Suppressor macrophage (primary cell): Measurements from ENCODE around the gene ERO1A.

Source experiments
- DNase-seq, 4 experiments: peaks; one replicate each; pipeline ENCODE4 v3.0.0-alpha.2; 2020 to 2022

Gene ERO1A

GRCh38 chr14:52694761-52695480 is 437 bp downstream of the ERO1A start:
- peak; percentile 38 to 58 (median 54) for DNase-seq

DNA sequence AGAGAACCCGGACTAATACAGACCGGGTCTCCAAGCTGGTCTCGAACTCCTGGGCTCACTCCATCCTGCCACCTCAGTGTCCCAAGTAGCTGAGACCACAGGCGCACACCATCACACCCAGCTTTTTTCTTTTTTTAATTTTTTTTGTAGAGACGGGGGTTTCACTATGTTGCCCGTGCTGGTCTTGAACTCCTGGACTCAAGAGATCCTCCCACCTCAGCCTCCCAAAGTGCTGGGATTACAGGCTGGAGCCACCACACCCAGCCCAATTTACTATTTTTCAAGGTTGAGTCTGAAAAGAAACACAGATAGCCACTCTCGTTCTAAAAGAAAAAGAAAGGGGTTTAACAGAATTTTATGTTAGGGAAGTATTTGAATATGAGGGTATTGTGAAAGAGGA is 1.8 kb downstream of the ERO1A start:
- DNase-seq = no peak

DNA sequence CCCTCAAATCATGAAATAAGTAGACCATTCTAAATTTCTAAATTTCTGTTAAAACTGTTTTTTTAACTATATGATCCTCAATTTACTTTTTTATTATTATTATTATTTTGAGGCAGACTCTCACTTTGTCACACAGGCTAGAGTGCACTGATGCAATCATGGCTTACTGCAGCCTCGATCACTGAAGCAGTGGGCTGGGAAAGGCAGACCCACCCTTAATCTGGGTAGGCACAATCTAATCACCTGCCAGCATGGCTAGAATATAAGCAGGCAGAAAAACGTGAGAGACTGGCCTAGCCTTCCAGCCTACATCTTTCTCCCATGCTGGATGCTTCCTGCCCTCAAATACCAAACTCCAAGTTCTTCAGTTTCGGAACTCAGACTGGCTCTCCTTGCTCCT is 2.3 kb downstream of the ERO1A start:
- DNase-seq = no peak

DNA sequence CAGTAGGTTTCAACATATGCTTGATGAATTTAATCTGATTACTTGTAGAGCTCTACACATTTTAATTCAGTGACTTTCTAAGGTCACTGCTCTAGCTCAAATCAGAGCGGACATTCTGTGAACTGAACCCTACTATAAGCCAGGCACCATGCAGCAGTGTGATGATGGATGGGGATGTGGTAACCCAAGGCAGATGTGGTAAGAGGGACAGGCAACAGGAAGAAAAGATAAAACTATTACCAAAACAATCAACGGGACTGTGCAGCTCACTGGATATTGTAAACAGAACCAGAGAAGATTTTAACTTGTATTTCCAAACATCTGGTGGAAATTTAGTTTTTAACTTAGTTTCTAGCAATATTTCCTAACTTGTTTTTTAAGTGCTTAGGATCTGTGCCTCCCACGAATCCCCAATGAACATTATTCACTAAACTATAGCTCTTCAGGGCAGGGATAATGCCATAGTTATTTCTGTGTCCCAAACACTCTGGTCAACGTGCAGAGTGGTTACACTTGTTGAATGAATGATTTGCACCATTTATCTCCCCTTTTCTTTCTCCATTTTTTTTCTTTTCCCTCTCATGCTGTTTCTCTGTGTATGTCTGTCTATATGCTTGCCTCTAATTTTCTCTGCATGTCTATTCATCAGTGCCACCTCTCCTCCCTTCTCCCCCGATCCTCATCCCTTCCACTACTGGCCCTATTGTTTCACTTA is 3.0 kb downstream of the ERO1A start:
- peak; percentile 48 to 68 (median 60) for DNase-seq

DNA sequence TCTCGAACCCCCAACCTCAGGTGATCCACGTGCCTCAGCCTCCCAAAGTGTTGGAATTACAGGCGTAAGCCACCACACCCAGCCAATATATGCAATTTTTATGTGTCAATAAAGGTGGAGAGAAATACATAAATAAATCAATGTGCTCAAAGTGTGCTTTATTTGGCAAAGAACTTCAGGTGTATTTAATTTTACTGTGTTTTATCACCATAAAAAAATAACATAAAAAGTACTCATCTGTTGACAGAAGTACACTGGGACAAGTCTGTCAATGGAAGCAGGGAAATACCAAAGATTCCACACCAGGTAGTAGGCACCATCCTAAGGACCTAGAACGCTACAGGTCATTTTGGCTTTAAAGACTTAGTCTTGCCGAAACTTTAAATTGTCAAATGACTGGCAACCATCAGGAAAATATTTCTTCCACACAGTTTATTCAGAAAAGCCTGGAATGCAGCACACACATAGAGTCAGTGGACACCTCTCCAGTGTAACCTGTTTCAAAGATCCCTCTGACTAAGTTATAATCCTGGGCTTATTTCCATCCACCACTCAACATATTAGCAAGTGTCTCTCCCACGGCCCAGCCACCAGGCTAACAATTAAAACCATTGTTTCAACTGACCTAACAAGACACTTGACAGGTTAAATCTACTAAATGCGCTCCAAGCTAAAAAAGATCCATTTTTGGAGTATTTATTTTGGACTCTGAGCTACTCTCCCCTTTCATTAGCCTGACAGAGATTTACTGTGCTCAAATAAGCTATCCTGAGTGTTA is 4.2 kb downstream of the ERO1A start:
- no peak for DNase-seq

DNA sequence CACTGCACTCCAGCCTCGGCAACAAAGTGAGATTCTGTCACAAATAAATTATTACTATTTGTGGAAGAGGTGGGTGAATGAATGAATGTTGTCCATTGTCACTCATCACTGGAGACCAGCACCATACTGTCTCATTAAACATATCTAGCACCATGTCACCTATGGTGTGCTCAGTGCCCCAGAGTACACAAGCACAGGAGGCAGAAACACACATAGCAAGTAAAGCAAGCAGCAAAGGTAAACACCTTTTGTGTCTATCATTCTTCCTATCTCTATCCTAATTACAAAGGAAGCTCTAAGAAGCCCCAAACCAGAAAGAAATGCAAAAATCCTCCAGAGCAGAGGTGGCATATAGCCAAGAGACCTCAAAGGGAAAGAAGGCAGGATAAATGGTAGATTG is 9.2 kb downstream of the ERO1A start:
- no peak for DNase-seq

DNA sequence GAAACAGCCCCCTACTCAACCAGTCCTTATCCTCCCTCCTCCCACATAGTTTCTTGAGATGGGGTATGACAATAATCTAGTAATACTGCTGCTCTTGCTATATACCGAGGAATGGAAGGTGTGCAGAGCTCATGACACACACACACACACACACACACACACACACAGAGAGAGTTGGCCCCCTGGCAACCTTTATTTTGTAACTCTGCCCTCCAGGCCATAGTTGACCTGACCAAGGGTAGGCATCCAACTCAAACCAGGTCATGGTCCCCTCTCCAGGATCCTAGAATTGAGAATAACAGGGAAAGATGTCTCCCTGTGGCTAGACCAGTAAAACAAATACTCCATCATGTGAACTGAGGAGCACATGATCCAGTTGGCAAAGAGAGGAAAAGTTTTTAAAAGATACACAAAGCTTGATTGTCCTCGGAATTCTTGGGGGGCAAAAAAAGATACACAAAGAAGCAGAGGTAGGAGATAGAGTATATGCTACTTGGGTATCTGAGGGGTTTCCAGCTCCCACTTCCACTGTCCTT is 11.3 kb downstream of the ERO1A start:
- DNase-seq = no peak

- peak in 2 of 4 experiments; percentile 7 to 23 for DNase-seq
These were observed 16.8 kb downstream of the ERO1A start for GRCh38 chr14:52678591-52678990.

- DNase-seq = no peak
These were observed 31.5 kb downstream of the ERO1A start for GRCh38 chr14:52663850-52664249.

DNA sequence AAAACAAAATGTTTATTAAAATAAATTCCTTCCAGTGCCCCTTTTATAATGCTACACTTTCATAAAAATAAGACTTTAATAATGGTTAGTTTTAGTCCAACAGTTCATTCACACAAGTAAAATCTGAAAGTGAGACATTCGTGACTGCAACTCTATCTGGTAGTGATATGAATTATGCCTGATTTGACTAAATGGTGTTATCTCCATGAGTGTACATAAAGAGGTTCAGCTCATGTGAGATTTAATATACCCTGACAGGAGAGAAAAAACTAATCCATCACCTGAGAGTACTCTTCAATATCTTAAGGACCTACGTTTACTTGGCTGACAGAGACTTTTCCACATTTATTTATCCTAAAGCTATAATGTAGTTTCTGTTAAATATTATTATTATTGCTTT is 34.0 kb downstream of the ERO1A start:
- DNase-seq = no peak

DNA sequence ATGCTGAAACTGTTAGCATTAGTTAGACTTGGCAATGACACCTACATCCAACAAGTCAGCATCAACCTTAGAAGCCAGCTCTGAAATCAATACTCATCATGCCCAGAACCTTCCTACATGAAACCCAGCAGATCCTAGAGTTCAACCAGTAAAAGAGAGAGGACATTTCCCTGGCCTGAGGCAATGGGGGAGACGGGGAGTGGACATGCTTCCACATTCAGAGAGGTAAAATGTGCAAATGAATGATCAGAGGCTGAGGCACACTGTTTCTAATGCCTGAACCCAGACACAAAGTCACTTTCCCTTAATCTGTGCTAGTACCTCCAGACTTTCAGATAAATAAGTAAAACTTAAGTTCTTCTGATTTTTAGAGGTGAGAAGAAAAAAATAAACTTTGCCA is 34.5 kb downstream of the ERO1A start:
- DNase-seq = no peak

DNA sequence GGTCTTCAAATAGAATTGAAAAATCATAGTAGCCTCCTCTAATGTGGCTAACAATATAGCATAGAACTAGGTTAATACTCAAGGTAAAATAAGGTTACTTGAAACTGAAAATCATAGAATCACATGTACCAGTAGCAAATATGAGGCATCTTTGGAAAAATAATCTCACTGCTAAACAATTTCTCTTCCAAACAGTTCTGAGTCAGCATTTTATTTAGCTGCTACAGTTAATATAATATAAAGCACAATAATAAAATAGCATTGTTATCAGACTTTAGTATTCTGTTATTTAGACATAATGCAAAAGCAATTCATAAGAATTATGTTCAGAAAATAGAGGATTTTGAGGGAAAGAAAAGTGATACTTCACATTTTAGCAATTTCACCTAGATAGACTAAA is 35.0 kb downstream of the ERO1A start:
- no peak for DNase-seq

DNA sequence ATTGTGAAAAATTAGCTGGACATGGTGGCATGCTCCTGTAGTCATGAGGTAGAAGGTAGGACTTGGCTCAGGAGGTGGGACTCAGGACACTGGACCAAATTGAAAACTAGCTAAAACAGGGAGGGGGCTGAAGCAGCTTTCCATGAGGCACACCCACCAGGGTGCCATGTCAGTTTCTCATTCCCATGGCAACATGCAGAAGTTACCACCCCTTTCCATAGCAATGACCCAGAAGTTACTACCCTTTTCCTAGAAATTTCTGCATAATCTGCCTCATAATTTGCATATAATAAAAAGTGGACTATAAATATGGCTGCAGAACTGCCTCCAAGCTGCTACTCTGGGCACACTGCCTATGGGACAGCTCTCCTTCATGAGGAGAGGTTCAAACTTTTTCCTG is 38.5 kb downstream of the ERO1A start:
- DNase-seq = no peak

DNA sequence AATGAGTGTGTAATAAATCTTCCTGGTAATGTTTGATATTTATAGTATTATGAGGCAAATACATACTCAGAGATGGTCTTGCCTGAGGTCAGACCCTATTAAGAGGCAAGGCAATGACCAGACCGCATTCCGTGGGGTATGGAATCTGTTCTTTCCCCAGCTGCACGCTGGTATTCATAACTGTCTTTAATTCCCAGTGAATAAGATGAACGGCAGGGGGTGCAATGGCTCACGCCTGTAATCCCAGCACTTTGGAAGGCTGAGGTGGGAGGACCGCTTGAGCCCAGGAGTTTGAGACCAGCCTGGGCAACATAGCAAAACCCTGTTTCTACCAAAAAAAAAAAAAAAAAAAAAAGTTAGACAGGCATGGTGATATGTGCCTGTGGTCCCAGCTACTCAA is 44.6 kb downstream of the ERO1A start:
- no peak for DNase-seq

GRCh38 chr14:52649511-52649910 is 45.8 kb downstream of the ERO1A start:
- peak in 1 of 4 experiments; percentile 5 for DNase-seq

GRCh38 chr14:52641745-52642144 is 53.6 kb downstream of the ERO1A start:
- no peak for DNase-seq

DNA sequence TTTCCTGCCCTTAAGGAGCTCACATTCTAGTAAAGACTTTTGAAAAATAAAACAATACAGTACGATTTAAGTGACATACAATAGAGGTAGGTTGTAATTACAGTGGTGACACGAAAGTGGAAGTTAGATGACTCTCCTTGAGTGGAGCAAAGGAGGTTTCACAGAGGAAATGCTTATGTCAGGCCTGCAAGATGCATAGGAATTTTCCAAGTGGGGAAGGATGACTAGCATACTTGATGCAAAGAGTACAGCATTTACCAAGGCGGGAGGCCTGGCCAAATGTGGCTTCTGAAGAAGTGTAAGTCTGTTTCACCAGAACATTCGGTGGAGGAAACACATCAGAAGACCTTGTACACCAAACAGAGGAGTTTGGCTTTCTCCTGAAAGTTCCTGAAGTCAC is 55.2 kb downstream of the ERO1A start:
- peak in 3 of 4 experiments; percentile 3 to 8 (median 6) for DNase-seq

GRCh38 chr14:52619687-52620086 is 75.7 kb downstream of the ERO1A start:
- DNase-seq = no peak

DNA sequence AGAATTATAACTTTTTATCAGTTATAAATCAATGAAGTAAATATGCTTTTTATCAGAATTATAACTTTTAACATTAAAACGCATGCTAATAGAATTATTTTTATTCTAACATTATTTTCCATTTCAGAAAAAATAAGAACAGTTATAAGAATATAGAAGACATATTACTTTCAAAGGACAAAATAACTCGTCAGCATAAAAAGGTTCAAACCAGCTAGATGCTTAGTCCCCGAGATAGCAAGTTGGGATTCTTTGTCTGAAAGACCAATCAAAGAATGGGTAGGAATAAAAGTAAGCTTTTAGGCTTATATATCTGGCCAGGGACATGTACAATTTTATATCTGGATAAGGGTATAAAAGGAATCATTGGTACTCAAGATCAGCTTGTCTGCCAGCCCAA is 76.8 kb downstream of the ERO1A start:
- no peak for DNase-seq

- DNase-seq = no peak
These were observed 85.2 kb downstream of the ERO1A start for GRCh38 chr14:52610187-52610586.

DNA sequence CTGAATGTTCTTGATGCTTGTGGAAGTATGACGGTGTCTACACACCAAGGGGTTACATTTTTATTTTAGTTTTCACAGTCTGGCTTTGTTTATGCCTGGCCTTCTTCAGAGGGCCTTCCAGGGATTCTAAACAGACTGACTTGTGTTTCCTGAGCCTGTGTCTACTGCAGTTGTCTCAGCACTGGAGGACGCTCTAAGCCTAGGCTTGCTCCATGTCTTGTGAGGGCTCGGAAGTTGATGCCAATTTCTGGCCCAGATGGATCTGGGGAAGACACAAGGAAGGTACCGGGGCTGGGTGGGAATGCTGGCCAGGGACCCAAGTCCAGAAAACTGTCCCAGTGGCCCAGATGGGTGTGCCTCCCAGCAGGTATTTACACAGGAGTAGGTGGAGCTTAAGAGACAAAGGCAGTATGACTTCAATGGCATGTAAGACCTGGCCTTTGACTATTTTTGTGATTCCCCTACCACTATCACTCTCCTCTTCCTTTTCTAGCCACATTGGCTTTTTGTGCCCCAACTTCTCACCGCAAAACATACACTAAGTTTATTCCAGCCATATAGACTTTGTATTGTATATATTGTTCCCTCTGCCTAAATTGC is 85.8 kb downstream of the ERO1A start:
- no peak for DNase-seq

GRCh38 chr14:52607061-52607460 is 88.3 kb downstream of the ERO1A start:
- DNase-seq = no peak

DNA sequence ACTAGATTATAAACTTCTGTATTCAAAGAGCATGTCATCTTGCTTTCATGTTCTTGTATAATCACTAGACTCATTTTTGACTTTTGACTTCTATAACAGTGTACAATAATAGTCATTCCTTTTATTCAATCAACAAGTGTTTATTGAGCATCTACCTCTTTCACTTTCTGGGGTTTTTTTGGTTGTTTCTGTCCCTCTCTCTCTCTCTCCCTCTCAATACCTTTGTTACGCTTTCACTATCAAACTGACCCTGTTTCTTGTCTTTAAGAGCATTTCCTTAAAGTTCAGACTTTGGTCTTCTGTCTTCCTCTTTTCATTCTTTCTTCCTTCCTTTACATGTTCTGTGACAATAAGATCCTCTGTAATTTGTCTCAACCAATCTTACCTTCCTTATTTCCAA is 93.2 kb downstream of the ERO1A start:
- no peak for DNase-seq
